Testis (tissue), 2 donors: Measurements from ENCODE around the gene TNKS1BP1.

Source experiments
- CTCF ChIP-seq, 3 experiments: fragments of 450-650 bp in 2 of 3; fragments of 200-600 bp in 1 of 3; sonication (generic) in 1 of 3; IDR thresholded peaks; one replicate each; pipeline ENCODE4 v1.5.1; 2016 to 2019; ENCODE audit warnings: antibody characterized with exemption in 3 of 3, mild to moderate bottlenecking in 2 of 3, moderate library complexity in 1 of 3
- POLR2A ChIP-seq: fragments of 450-650 bp; IDR thresholded peaks from one replicate; pipeline ENCODE4 v1.6.1; 2017; ENCODE audit warnings: antibody characterized with exemption, mild to moderate bottlenecking, moderate library complexity

GRCh38 chr11:57336111-57336666, 11.4 kb upstream of the TNKS1BP1 start:
- TF ChIP-seq CTCF (IDR thresholded peaks at IDR 0.05) (no peak), POLR2A (no peak)
